Measurements from ENCODE around the gene TANGO2. TPM values are rescaled to one million over a fixed set of nuclear protein-coding genes. Genes with fewer than 3 reads are reported as not detected.

TANGO2 gene
- total and polyA plus RNA-seq, 4 donors, result 20.7 to 48.8 (median 34.1) TPM

DNA sequence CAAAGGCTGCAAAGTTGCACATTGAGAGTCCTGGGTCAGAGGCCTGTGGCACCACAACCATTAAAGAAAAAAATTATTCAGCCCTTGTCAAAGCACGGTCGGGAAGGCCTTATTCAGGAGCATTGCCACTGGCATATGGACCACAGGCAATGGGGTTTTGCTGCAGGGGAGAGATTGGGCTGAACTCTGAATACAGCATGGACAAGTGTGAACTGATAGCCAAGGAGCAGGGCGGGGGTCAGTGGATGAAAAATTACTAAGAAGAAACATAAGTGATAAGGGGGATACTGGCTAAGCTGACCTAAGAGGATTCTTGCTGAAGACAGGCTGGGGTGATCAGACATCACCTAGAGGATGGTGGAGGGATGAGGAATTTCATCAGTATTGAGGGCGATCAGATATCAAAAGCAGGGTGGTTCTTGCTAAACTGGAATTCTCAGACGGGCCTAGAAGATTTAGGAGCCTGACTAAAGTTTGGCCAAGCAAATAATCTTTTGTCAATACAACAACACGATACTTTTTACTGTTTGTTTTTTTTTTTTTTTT, 55.8 kb downstream of the TANGO2 start:
- Histone ChIP-seq H3K27ac (ENCODE audit: low read depth in 1 of 2, low read length in 1 of 2) (no peak overlapping the region), H3K36me3 (ENCODE audit: control insufficient read depth in 4 of 4, insufficient read depth in 4 of 4, low read length in 4 of 4) (no peaks in the 10 kb centered on the region), H3K9me3 (ENCODE audit: control insufficient read depth in 4 of 4, insufficient read depth in 3 of 4, low read length in 3 of 4) (no peaks in the 10 kb centered on the region), H3K4me1 (ENCODE audit: control insufficient read depth in 5 of 5, insufficient read depth in 5 of 5, low read length in 5 of 5) (peaks cover 0 to 9% (median 5%) of the 10 kb centered on the region in 5 donors), H3K4me3 (no peak overlapping the region), H3K27me3 (ENCODE audit: control insufficient read depth in 3 of 3, insufficient read depth in 3 of 3, low read length in 2 of 3) (no peaks in the 10 kb centered on the region), H3K9ac (ENCODE audit: insufficient read depth in 1 of 2, low read length in 2 of 2) (no peak overlapping the region)
- no peak for DNase-seq
- no peak for ATAC-seq (ENCODE audit: insufficient read depth, low FRiP score)
- TF ChIP-seq, protein P1, sequence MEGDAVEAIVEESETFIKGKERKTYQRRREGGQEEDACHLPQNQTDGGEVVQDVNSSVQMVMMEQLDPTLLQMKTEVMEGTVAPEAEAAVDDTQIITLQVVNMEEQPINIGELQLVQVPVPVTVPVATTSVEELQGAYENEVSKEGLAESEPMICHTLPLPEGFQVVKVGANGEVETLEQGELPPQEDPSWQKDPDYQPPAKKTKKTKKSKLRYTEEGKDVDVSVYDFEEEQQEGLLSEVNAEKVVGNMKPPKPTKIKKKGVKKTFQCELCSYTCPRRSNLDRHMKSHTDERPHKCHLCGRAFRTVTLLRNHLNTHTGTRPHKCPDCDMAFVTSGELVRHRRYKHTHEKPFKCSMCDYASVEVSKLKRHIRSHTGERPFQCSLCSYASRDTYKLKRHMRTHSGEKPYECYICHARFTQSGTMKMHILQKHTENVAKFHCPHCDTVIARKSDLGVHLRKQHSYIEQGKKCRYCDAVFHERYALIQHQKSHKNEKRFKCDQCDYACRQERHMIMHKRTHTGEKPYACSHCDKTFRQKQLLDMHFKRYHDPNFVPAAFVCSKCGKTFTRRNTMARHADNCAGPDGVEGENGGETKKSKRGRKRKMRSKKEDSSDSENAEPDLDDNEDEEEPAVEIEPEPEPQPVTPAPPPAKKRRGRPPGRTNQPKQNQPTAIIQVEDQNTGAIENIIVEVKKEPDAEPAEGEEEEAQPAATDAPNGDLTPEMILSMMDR (IDR thresholded peaks at IDR 0.05; ENCODE audit: control extremely low read depth, extremely low read depth), result no peak
- 66 to 87% methylated on average over 6 of the region's 6 CpGs for WGBS, 2 donors

DNA sequence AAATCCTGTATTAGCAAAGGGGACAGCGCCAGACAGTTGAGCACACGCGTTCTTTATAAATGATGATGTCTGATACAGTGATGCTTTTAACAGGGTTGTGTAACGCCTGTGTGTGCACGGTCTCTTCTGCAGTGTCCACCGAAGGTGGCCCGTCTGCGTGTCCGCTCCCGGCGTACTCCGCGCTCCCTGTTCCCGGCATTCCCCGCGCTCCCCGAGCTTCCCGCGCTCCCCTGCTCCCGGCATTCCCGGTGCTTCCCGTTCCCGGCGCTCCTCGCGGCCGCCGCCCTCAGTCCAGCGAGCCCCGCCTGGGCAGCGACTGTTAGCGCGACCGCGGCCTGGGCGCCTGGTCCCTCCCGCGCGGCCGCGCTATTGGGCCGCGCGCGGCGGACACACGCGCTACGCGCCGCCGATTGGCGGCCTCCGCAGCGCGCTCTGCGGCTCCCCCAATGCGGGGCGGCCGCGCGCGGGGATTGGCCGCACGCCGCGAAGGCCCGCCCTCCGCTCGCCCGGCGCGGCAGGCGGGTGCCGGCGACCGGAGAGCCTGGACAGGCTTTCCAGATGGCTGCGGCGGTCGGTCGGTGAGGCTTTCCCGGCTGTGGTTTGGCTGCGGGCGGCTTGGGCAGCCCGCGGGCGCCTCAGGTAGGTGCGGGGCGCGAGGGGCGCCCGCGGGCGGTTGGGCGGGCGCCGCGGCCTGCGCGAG, 59.0 kb downstream of the TANGO2 start, which contains the start of gene DGCR8:
TSS of gene DGCR8 (plus strand) at position 497 of the 700 bp plus-strand sequence. CDS start 5,723 bp downstream, outside the sequence.
- peak within 1 kb of the TSS; percentile 89 to 97 for H3K27ac ChIP-seq (ENCODE audit: low read depth in 1 of 2, low read length in 1 of 2)
- H3K4me1 ChIP-seq (ENCODE audit: control insufficient read depth in 5 of 5, insufficient read depth in 5 of 5, low read length in 5 of 5), result peaks cover 5 to 29% (median 14%) of the 10 kb centered on the region in 5 donors
- H3K9me3 ChIP-seq (ENCODE audit: control insufficient read depth in 4 of 4, insufficient read depth in 3 of 4, low read length in 3 of 4), result no peaks in the 10 kb centered on the region
- ATAC-seq (ENCODE audit: insufficient read depth, low FRiP score), result peak; percentile 97
- H3K36me3 ChIP-seq (ENCODE audit: control insufficient read depth in 4 of 4, insufficient read depth in 4 of 4, low read length in 4 of 4), result no peaks in the 10 kb centered on the region
- peak within 1 kb of the TSS; percentile 59 for H3K4me3 ChIP-seq
- H3K27me3 ChIP-seq (ENCODE audit: control insufficient read depth in 3 of 3, insufficient read depth in 3 of 3, low read length in 2 of 3), result no peaks in the 10 kb centered on the region
- 0% methylated on average over 48 to 100 of the region's 100 CpGs for WGBS, 2 donors
- H3K9ac ChIP-seq (ENCODE audit: insufficient read depth in 1 of 2, low read length in 2 of 2), result peak within 1 kb of the TSS; percentile 88 to 90
- DNase-seq, result peak; percentile 96 to 99 (median 97)
- TF ChIP-seq, protein P1 (IDR thresholded peaks at IDR 0.05; ENCODE audit: control extremely low read depth, extremely low read depth), result no peak

DNA sequence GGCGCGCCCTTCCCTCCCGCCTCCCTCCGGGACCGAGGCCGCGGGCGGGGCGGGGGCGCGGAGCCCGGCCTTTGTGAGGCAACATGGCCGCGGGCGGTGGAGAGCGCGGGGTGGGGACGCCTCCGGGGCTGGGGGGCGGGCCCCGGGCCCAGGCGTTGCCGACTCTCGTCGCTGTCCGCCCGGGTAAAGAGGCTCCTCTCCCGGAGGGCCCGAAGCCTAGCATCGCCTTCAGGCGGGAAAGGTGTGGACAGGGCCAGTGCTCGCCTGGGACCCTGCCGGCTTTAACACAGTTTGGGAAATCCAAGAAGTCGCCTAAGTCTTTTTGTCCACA, 59.5 kb downstream of the TANGO2 start:
- peak overlapping the region; percentile 89 to 97 for H3K27ac ChIP-seq (ENCODE audit: low read depth in 1 of 2, low read length in 1 of 2)
- no peaks in the 10 kb centered on the region for H3K36me3 ChIP-seq (ENCODE audit: control insufficient read depth in 4 of 4, insufficient read depth in 4 of 4, low read length in 4 of 4)
- TF ChIP-seq, protein P1 (IDR thresholded peaks at IDR 0.05; ENCODE audit: control extremely low read depth, extremely low read depth), result no peak
- H3K9ac ChIP-seq (ENCODE audit: insufficient read depth in 1 of 2, low read length in 2 of 2), result peak overlapping the region; percentile 88 to 90
- ATAC-seq (ENCODE audit: insufficient read depth, low FRiP score) (peak; percentile 60), DNase-seq (peak; percentile 58 to 64 (median 60))
- H3K4me1 ChIP-seq (ENCODE audit: control insufficient read depth in 5 of 5, insufficient read depth in 5 of 5, low read length in 5 of 5), result peaks cover 5 to 29% (median 17%) of the 10 kb centered on the region in 5 donors
- 0% methylated on average over 21 to 34 of the region's 34 CpGs for WGBS, 2 donors
- H3K9me3 ChIP-seq (ENCODE audit: control insufficient read depth in 4 of 4, insufficient read depth in 3 of 4, low read length in 3 of 4), result no peaks in the 10 kb centered on the region
- H3K4me3 ChIP-seq, result peak overlapping the region; percentile 59
- H3K27me3 ChIP-seq (ENCODE audit: control insufficient read depth in 3 of 3, insufficient read depth in 3 of 3, low read length in 2 of 3), result no peaks in the 10 kb centered on the region
